GM06990 (cell line): ENCODE measurements around the gene PPP2R3B.
"Not testable (repeated sequence)": the region's sequence is repeated elsewhere in the genome, so short reads cannot be mapped to it uniquely, and the experiment has no call there.

Experiments used
- DNase-seq: peaks from one replicate; pipeline ENCODE4 v3.0.0-alpha.2; 2011; ENCODE audit not compliant: insufficient read length; ENCODE audit errors: extremely low read depth
- H3K27me3 ChIP-seq: replicated peaks from 2 replicates; pipeline ENCODE4 v1.6.0; 2011; ENCODE audit warnings: low read length; ENCODE audit not compliant: control insufficient read depth, insufficient read depth
- H3K36me3 ChIP-seq: 2 replicates; pipeline ENCODE4 v1.5.1; 2011; ENCODE audit warnings: low read length; ENCODE audit not compliant: control insufficient read depth, insufficient read depth
- H3K4me3 ChIP-seq: replicated peaks from 2 replicates; pipeline ENCODE4 v1.5.1; 2011; ENCODE audit warnings: low read depth, mild to moderate bottlenecking, control low read depth, low read length
- CTCF ChIP-seq: IDR thresholded peaks from 2 replicates; pipeline ENCODE4 v1.5.1; 2011; ENCODE audit warnings: low read length, control low read depth, mild to moderate bottlenecking, inconsistent platforms; ENCODE audit not compliant: insufficient read depth, poor library complexity, severe bottlenecking

The PPP2R3B gene, protein sequence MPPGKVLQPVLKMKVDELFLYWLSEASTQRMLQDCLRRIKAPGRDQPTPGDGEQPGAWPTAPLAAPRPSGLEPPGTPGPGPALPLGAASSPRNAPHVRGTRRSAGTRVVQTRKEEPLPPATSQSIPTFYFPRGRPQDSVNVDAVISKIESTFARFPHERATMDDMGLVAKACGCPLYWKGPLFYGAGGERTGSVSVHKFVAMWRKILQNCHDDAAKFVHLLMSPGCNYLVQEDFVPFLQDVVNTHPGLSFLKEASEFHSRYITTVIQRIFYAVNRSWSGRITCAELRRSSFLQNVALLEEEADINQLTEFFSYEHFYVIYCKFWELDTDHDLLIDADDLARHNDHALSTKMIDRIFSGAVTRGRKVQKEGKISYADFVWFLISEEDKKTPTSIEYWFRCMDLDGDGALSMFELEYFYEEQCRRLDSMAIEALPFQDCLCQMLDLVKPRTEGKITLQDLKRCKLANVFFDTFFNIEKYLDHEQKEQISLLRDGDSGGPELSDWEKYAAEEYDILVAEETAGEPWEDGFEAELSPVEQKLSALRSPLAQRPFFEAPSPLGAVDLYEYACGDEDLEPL

DNA sequence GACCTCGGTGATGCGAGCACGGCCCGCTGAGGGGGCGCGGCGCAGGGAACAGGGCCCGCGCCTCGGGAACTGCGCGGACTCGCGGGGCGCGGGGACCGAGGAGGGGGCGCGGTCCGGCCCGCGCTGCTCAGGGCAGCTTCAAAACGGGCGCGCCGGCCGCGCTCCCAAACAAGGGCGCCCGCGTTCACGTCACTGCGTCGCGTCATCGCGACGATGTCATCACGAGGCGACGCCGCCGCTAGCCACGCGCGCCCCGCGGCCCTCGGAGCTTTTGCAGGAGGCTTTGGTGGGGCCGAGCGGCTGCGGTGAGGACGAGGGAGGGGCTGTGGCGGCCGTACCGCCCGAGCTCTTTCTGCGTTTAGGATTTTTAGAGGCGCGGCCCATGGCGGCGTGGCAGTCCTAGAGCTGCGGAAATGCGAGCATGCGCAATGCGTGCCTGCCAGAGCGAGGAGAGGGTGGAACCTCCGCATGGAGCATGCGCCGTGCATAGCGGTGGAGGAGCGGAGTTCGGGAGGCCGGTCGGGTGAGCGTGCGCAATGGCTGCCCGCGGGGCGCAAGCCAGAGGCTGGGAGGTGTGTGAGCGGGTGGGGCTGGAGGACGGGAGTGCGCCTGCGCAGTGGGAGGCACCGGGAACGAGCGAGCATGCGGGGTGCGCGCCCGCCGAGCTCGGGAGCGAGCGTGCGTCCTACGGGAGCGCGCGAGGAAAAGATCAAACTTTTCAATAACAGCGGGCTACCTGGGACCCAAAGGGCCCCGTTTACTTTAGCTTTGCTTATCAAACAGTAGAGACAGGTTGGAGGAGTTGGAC is at the start of gene PPP2R3B:
PPP2R3B (minus strand) TSS at position 140 of the 808 bp plus-strand sequence. CDS start 216 bp downstream, outside the sequence.
- TF ChIP-seq CTCF: no peak
- H3K4me3 ChIP-seq: peak within 1 kb of the TSS; percentile 89
- no peaks in the 10 kb centered on the region for H3K27me3 ChIP-seq
- no peaks in the 10 kb centered on the region; the same call in 1 of the 2 replicates for H3K36me3 ChIP-seq
- peak; percentile 98 for DNase-seq

- no peak for TF ChIP-seq CTCF
- DNase-seq: no peak
- Histone ChIP-seq H3K4me3 (no peak overlapping the region), H3K36me3 (no peaks in the 10 kb centered on the region), H3K27me3 (no peaks in the 10 kb centered on the region)
Observed at GRCh38 chrX:435536-436122, 48.9 kb upstream of the PPP2R3B start.

DNA sequence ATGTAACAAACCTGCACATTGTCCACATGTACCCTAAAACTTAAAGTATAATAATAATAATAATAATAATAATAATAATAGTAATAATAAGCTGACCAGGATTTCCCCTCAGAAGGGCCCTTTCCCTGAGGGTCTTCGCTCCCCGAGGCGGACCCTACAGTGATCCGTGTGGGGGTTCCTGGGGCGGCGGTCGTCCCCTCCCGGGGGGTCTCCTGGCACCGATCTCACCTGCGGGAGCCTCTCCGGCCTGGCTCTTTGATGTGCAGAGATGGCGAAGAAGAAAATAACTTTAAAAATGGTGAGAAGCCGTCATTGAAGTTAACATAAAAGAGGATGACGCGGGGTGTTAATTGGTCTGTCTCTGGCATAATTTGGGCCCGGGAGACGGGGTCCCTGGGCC is 48.2 kb upstream of the PPP2R3B start:
- TF ChIP-seq CTCF: no peak
- Histone ChIP-seq H3K4me3 (no peak overlapping the region), H3K36me3 (no peaks in the 10 kb centered on the region), H3K27me3 (no peaks in the 10 kb centered on the region)
- DNase-seq: no peak

DNA sequence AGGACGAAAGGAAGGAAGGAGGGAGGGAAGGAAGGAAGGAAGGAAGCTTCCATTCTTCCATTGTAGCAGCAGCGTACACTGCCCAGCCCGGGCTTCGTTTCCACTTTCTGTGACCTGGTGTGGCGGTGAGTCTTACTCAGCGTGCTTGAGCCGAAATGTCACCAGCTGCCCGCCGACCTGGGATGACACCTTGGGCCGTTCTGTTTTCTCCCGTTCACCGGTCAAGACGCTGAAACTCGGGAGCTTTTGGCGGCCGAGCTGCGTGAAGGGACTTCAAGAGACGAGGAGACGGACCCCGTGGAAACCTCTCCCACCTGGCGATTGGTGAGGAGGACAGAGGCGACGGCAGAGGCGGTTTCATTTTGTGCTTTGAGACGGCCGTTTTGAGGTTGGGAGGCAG is 47.1 kb upstream of the PPP2R3B start:
- no peaks in the 10 kb centered on the region for H3K27me3 ChIP-seq
- no peak overlapping the region for H3K4me3 ChIP-seq
- no peak for TF ChIP-seq CTCF
- DNase-seq: no peak
- H3K36me3 ChIP-seq: no peaks in the 10 kb centered on the region

GRCh38 chrX:432666-433065 is 46.0 kb upstream of the PPP2R3B start:
- DNase-seq, H3K4me3 ChIP-seq, H3K27me3 ChIP-seq, H3K36me3 ChIP-seq: not testable (repeated sequence)
